ENCODE measurements around the gene PRMT2. TPM values are rescaled to one million over a fixed set of nuclear protein-coding genes. Genes with fewer than 3 reads are reported as not detected.

Gene PRMT2
- total and polyA plus RNA-seq, 2 donors (not counting 1 experiment from before 2014, with no cell fraction given): 80.1 to 102 TPM

DNA sequence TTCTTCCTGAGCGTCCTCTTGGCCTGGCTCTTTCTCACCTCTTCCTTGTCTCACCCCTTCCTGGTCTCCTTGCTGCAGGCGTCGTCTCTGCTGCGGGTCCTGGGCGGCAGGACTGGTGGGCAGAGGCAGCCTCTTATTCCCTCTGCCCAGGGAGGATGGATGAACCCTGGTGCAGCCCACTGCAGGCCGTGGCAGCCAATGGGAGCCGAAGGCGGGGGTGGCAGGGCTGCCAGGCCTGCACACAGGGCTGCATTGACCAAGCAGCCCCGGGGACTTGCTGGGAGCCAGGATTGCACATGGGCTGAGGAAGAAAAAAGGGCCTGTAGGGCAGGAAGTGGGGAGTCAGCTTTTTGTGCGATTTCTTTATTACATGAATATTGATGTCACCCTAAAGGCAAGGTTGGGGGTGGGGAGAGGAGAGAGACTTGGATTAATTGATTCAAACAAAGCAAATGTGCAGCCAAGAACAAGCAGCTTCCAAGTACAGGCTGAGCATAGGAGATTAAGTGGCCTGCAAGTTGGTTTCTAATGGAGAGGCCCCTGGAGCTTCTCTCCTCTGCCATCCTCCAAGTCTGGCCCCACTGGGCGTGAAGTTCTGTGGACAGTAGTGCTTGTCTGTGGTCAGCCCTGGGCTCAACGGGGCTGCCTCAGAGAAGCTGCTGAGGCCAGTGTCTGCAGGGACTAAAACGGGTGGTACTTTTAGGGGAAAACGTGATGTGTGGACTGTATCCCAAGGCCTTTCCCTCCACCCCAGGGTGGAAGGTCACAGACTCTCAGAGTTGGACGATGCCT lies 30.3 kb upstream of the PRMT2 start, which contains the start of gene S100B:
Gene S100B (minus strand): TSS at position 108 of the 792 bp plus-strand sequence. CDS start 2,667 bp downstream, outside the sequence.
- 89% methylated on average over 14 of the region's 15 CpGs for WGBS (ENCODE audit: insufficient coverage)
- no peaks in the 10 kb centered on the region for H3K79me2 ChIP-seq (ENCODE audit: control insufficient read depth, insufficient read depth, low read length)

More for the DNA sequence above, 30.3 kb upstream of the PRMT2 start, which contains the start of gene S100B:
- peak within 1 kb of the TSS; percentile 26 for H2AFZ ChIP-seq (ENCODE audit: insufficient read depth, low read depth, low read length, poor library complexity, severe bottlenecking)
- POLR2A ChIA-PET: no interaction called here
- no peaks in the 10 kb centered on the region for H4K20me1 ChIP-seq (ENCODE audit: control insufficient read depth, insufficient read depth, low read length, poor library complexity, severe bottlenecking)
- DNase-seq (no peak), ATAC-seq (ENCODE audit: low read depth) (no peak)
- Mint-ChIP-seq H3K9me3 (ENCODE audit: insufficient read depth) (no peaks in the 10 kb centered on the region), H3K27ac (no peak within 1 kb of the TSS), H3K4me1 (peaks cover 23% of the 10 kb centered on the region), H3K27me3 (peaks cover 4% of the 10 kb centered on the region), H3K4me3 (no peak within 1 kb of the TSS)
- no peak within 1 kb of the TSS for H3K9ac ChIP-seq (ENCODE audit: low read length)
- H3K27ac ChIP-seq (ENCODE audit: low read length in 2 of 2): no peak within 1 kb of the TSS
- TF ChIP-seq, protein P1, sequence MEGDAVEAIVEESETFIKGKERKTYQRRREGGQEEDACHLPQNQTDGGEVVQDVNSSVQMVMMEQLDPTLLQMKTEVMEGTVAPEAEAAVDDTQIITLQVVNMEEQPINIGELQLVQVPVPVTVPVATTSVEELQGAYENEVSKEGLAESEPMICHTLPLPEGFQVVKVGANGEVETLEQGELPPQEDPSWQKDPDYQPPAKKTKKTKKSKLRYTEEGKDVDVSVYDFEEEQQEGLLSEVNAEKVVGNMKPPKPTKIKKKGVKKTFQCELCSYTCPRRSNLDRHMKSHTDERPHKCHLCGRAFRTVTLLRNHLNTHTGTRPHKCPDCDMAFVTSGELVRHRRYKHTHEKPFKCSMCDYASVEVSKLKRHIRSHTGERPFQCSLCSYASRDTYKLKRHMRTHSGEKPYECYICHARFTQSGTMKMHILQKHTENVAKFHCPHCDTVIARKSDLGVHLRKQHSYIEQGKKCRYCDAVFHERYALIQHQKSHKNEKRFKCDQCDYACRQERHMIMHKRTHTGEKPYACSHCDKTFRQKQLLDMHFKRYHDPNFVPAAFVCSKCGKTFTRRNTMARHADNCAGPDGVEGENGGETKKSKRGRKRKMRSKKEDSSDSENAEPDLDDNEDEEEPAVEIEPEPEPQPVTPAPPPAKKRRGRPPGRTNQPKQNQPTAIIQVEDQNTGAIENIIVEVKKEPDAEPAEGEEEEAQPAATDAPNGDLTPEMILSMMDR (IDR thresholded peaks at IDR 0.05): no peak
- no peak for TF ChIP-seq EZH2 (IDR thresholded peaks at IDR 0.05; ENCODE audit: borderline replicate concordance, insufficient read depth, low read depth, low read length, poor library complexity, severe bottlenecking)
- no peaks in the 10 kb centered on the region for H3K27me3 ChIP-seq (replicated peaks in 1 of 4; ENCODE audit: control extremely low read depth in 1 of 4, control insufficient read depth in 3 of 4, insufficient read depth in 4 of 4, low read length in 3 of 4)
- intact Hi-C loops (cut with micrococcal nuclease): no loop called here
- H3K4me3 ChIP-seq (ENCODE audit: control extremely low read depth in 1 of 5, extremely low read depth in 1 of 5, insufficient read depth in 1 of 5, low read depth in 2 of 5, low read length in 4 of 5): no peak within 1 kb of the TSS
- peaks cover 9 to 23% of the 10 kb centered on the region in 2 donors for H3K4me1 ChIP-seq (ENCODE audit: control insufficient read depth in 2 of 2, insufficient read depth in 2 of 2, low read length in 2 of 2)
- CTCF ChIA-PET: no interaction called here
- peak within 1 kb of the TSS; percentile 42 for H3K4me2 ChIP-seq (replicated peaks; ENCODE audit: low read depth, low read length, poor library complexity, severe bottlenecking)
- H3K36me3 ChIP-seq (replicated peaks in 1 of 2; ENCODE audit: control extremely low read depth in 1 of 2, control insufficient read depth in 1 of 2, extremely low read depth in 1 of 2, insufficient read depth in 2 of 2, low read length in 1 of 2): no peaks in the 10 kb centered on the region
- peaks cover 0 to 4% (median 2%) of the 10 kb centered on the region in 3 donors for H3K9me3 ChIP-seq (ENCODE audit: control extremely low read depth in 1 of 3, control insufficient read depth in 2 of 3, insufficient read depth in 1 of 3, low read length in 2 of 3)

Measured in B cell (primary cell).